GM23248 (cell line): ENCODE results near the gene PAXX. TPM values are rescaled to one million over a fixed set of nuclear protein-coding genes. Genes with fewer than 3 reads are reported as not detected.

Experiments
- DNase-seq: peaks from one replicate; pipeline ENCODE4 v3.0.0-alpha.2; 2015
- H2AFZ ChIP-seq: fragments of 200-600 bp; sonication (generic); 2 replicates; pipeline ENCODE4 v1.6.1; 2016; ENCODE audit warnings: antibody characterized with exemption
- H3F3A ChIP-seq: fragments of 200-600 bp; sonication (generic); 2 replicates; pipeline ENCODE4 v1.6.1; 2016; ENCODE audit warnings: mild to moderate bottlenecking, antibody characterized with exemption, mixed run types; ENCODE audit not compliant: insufficient read depth
- H3K27ac ChIP-seq: fragments of 200-600 bp; sonication (generic); 2 replicates; pipeline ENCODE4 v1.5.1; 2016; ENCODE audit warnings: mild to moderate bottlenecking
- H3K27me3 ChIP-seq: fragments of 200-600 bp; sonication (generic); replicated peaks from 2 replicates; pipeline ENCODE4 v1.6.1; 2016; ENCODE audit warnings: mild to moderate bottlenecking; ENCODE audit not compliant: insufficient read depth
- H3K36me3 ChIP-seq: fragments of 200-600 bp; sonication (generic); 2 replicates; pipeline ENCODE4 v1.6.1; 2016; ENCODE audit warnings: low read depth, mild to moderate bottlenecking
- H3K4me1 ChIP-seq: fragments of 200-600 bp; sonication (generic); 2 replicates; pipeline ENCODE4 v1.6.1; 2016; ENCODE audit warnings: mild to moderate bottlenecking; ENCODE audit not compliant: insufficient read depth
- H3K4me2 ChIP-seq: fragments of 200-600 bp; sonication (generic); one replicate; pipeline ENCODE4 v1.6.1; 2016; ENCODE audit warnings: mild to moderate bottlenecking; ENCODE audit not compliant: unreplicated experiment
- H3K4me3 ChIP-seq: fragments of 200-600 bp; sonication (generic); 2 replicates; pipeline ENCODE4 v1.5.1; 2016; ENCODE audit warnings: mild to moderate bottlenecking
- H3K79me2 ChIP-seq: fragments of 200-600 bp; sonication (generic); 2 replicates; pipeline ENCODE4 v1.6.1; 2016; ENCODE audit warnings: mild to moderate bottlenecking; ENCODE audit not compliant: insufficient read depth
- H3K9ac ChIP-seq: fragments of 200-600 bp; sonication (generic); 2 replicates; pipeline ENCODE4 v1.6.1; 2016; ENCODE audit warnings: mild to moderate bottlenecking
- H3K9me2 ChIP-seq: fragments of 200-600 bp; sonication (generic); 2 replicates; pipeline ENCODE4 v1.6.1; 2016; ENCODE audit warnings: mixed run types, mild to moderate bottlenecking, moderate library complexity; ENCODE audit not compliant: insufficient read depth
- H3K9me3 ChIP-seq: fragments of 200-600 bp; sonication (generic); one replicate; pipeline ENCODE4 v1.6.1; 2017; ENCODE audit warnings: low read depth
- H4K20me1 ChIP-seq: fragments of 200-600 bp; sonication (generic); 2 replicates; pipeline ENCODE4 v1.6.0; 2016; ENCODE audit not compliant: insufficient read depth
- EZH2 ChIP-seq: fragments of 200-600 bp; sonication (generic); IDR thresholded peaks from 2 replicates; pipeline ENCODE4 v1.6.1; 2018; ENCODE audit warnings: antibody characterized with exemption, mild to moderate bottlenecking; ENCODE audit not compliant: insufficient read depth, poor library complexity, severe bottlenecking
- EZH2phosphoT487 ChIP-seq: fragments of 200-600 bp; sonication (generic); IDR thresholded peaks from 2 replicates; pipeline ENCODE4 v1.6.1; 2018; ENCODE audit warnings: antibody characterized with exemption, moderate library complexity, mild to moderate bottlenecking, low read depth; ENCODE audit not compliant: insufficient read depth
- WGBS, 2 experiments: methylation state at CpG; one replicate each; pipeline ENCODE4 v1.1.6; 2015 to 2017; ENCODE audit warnings: low lambda C conversion rate in 2 of 2, low coverage in 1 of 2; ENCODE audit errors: missing lambda C conversion rate in 2 of 2; 5-methylcytosine and 5-hydroxymethylcytosine counted together
- in situ Hi-C: fragments of 300-500 bp; cut with MboI; formaldehyde crosslinking; loops from 2 replicates; pipeline ENCODE4 v1.15.0; 2020
- polyA plus RNA-seq: library from polyadenylated mRNA; unstranded; fragments of >200 nt; fragmentation: Nextera tagmentation; extraction: Ambion mirVana; gene quantifications from 2 replicates; pipeline ENCODE4 v1.2.1, GENCODE V29; 2016
- total RNA-seq: library from RNA; depleted of rRNA; stranded (reverse); fragments of >200 nt; shearing (Covaris generic); gene quantifications from 2 replicates; pipeline ENCODE4 v1.2.3, GENCODE V29; 2014

PAXX gene
- total and polyA plus RNA-seq, 2 experiments from 2014 or later: 52.2 to 54.5 TPM

DNA sequence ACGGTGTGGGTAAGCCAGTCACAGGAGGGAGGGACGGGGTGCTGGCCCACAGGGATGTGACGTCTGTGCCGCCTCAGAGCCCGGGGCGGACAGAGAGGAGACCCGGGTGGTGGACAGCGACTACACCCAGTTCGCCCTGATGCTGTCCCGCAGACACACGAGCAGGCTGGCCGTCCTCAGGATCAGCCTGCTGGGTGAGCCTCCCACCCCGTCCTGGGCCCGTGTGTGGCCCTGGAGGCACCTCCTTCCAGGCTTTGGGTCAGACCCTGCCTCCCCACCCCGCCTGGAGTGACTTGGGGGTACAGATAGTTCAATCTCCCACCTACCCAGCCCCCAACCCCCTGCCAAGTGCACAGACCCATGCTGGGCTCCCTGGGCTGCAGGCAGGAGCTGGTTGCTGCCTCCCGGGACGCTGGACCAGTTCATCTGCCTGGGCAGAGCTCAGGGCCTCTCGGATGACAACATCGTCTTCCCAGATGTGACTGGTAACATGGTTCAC lies 38.4 kb upstream of the PAXX start:
- Histone ChIP-seq H3K79me2 (no peaks in the 10 kb centered on the region), H3K4me3 (no peak overlapping the region), H3K4me1 (no peaks in the 10 kb centered on the region), H3K9ac (no peak overlapping the region), H3K27ac (no peak overlapping the region), H3K4me2 (no peak overlapping the region), H2AFZ (no peak overlapping the region), H4K20me1 (no peaks in the 10 kb centered on the region), H3K36me3 (no peaks in the 10 kb centered on the region), H3K27me3 (no peaks in the 10 kb centered on the region; the same call in 1 of the 2 replicates), H3K9me3 (no peaks in the 10 kb centered on the region), H3F3A (no peaks in the 10 kb centered on the region), H3K9me2 (no peaks in the 10 kb centered on the region)
- 54 to 59% methylated on average over 18 to 19 of the region's 19 CpGs for WGBS, 2 experiments
- TF ChIP-seq EZH2phosphoT487 (no peak), EZH2 (no peak)
- DNase-seq: no peak
- in situ Hi-C loops: no loop called here

GRCh38 chr9:136954270-136955083 lies 37.7 kb upstream of the PAXX start:
- 60 to 62% methylated on average over 14 to 24 of the region's 25 CpGs for WGBS, 2 experiments
- Histone ChIP-seq H4K20me1 (no peaks in the 10 kb centered on the region), H3K27ac (no peak overlapping the region), H3K4me2 (no peak overlapping the region), H3K79me2 (no peaks in the 10 kb centered on the region), H3K36me3 (no peaks in the 10 kb centered on the region), H3K4me1 (no peaks in the 10 kb centered on the region), H3K27me3 (no peaks in the 10 kb centered on the region; the same call in 1 of the 2 replicates), H3K4me3 (no peak overlapping the region), H3K9ac (no peak overlapping the region), H2AFZ (no peak overlapping the region), H3K9me2 (no peaks in the 10 kb centered on the region), H3K9me3 (no peaks in the 10 kb centered on the region), H3F3A (no peaks in the 10 kb centered on the region)
- in situ Hi-C loops: no loop called here
- TF ChIP-seq EZH2 (no peak), EZH2phosphoT487 (no peak)
- no peak for DNase-seq

DNA sequence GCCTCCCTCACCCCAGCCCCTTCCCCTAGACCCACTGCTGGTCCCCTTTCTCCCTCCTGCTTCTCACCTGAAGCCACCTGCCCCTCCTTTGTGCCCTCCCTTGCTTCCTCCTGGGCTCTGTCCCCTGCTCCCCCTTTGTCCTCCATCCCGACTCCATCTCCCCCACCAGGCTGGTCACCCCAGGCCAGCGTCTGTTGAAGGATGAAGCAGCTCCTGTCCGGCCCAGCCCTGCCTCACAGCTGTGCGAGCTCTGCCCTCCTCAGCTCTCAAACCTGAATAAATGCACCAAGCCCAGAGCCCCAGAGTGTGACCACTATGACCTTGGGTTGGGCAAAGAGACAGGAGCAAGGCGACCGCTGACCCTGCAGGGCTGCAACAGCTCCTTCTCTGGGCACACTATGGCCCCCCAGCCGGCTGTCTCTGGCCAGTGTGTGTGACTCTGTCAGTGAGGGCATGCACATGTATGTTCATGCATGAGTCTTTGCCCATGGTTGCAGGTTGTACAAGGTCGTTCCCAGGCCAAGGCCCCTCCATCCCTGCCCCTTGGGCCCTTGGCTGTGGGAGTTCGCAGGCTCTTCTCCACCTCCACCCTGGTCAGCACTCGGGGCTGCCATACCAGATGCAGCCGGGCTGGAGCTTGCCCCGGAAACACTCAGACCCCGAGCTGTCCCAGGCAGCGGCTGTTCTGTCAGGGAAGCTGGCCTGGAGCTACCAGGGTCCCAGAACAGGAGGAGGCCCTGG lies 36.9 kb upstream of the PAXX start:
- no peak overlapping the region for H3K4me2 ChIP-seq
- TF ChIP-seq EZH2: no peak
- no peak for TF ChIP-seq EZH2phosphoT487
- H3K36me3 ChIP-seq: no peaks in the 10 kb centered on the region
- H3K4me1 ChIP-seq: no peaks in the 10 kb centered on the region
- no peak overlapping the region for H3K27ac ChIP-seq
- H4K20me1 ChIP-seq: no peaks in the 10 kb centered on the region
- no peak overlapping the region for H3K4me3 ChIP-seq
- H3K9me3 ChIP-seq: no peaks in the 10 kb centered on the region
- H3K27me3 ChIP-seq: no peaks in the 10 kb centered on the region; the same call in 1 of the 2 replicates
- no peaks in the 10 kb centered on the region for H3F3A ChIP-seq
- 66 to 71% methylated on average over 14 of the region's 14 CpGs for WGBS, 2 experiments
- in situ Hi-C loops: no loop called here
- no peaks in the 10 kb centered on the region for H3K9me2 ChIP-seq
- H3K9ac ChIP-seq: no peak overlapping the region
- no peaks in the 10 kb centered on the region for H3K79me2 ChIP-seq
- no peak overlapping the region for H2AFZ ChIP-seq
- DNase-seq: no peak

GRCh38 chr9:136955943-136956335 lies 36.3 kb upstream of the PAXX start:
- Histone ChIP-seq H3K79me2 (no peaks in the 10 kb centered on the region), H3K9ac (no peak overlapping the region), H3F3A (no peaks in the 10 kb centered on the region), H3K4me3 (no peak overlapping the region), H3K9me3 (no peaks in the 10 kb centered on the region), H2AFZ (no peak overlapping the region), H4K20me1 (no peaks in the 10 kb centered on the region), H3K4me1 (no peaks in the 10 kb centered on the region), H3K27me3 (no peaks in the 10 kb centered on the region; the same call in 1 of the 2 replicates), H3K27ac (no peak overlapping the region), H3K9me2 (no peaks in the 10 kb centered on the region), H3K36me3 (no peaks in the 10 kb centered on the region), H3K4me2 (no peak overlapping the region)
- 71 to 76% methylated on average over 9 of the region's 9 CpGs for WGBS, 2 experiments
- in situ Hi-C loops: no loop called here
- no peak for TF ChIP-seq EZH2
- no peak for TF ChIP-seq EZH2phosphoT487
- DNase-seq: no peak
